ENCODE results near the gene FGD3. TPM values are rescaled to one million over a fixed set of nuclear protein-coding genes. Genes with fewer than 3 reads are reported as not detected.

The FGD3 gene
- total and polyA plus RNA-seq, 10 donors, result 30.7 to 99.1 (median 68.7) TPM

- Histone ChIP-seq H3K4me1 (peaks cover 2 to 100% (median 60%) of the 10 kb centered on the region in 6 donors), H3K27ac (peak overlapping the region in 3 of 8 donors; percentile 54 to 91 (median 70)), H3K4me3 (no peak overlapping the region), H3K9me3 (no peaks in the 10 kb centered on the region), H3K36me3 (peaks cover 0 to 84% (median 47%) of the 10 kb centered on the region in 6 donors), H3K27me3 (replicated peaks in 1 of 7) (no peaks in the 10 kb centered on the region)
- no peak for DNase-seq
- TF ChIP-seq POLR2A (IDR thresholded peaks at IDR 0.05), result no peak
- no peak for TF ChIP-seq CTCF (IDR thresholded peaks at IDR 0.05 in 8 of 11, conservative IDR thresholded peaks at IDR 0.05 in 3 of 11)
- intact Hi-C loops (cut with DNase I; ENCODE audit: low total_unique reads), result no loop called here
- 37 to 68% (median 48%) methylated on average over 6 of the region's 6 CpGs for WGBS, 5 donors
Observed at GRCh38 chr9:93033531-93033930, 86.2 kb downstream of the FGD3 start.

- H3K4me3 ChIP-seq, result no peak overlapping the region
- 73 to 95% (median 93%) methylated on average over 3 to 19 of the region's 19 CpGs for WGBS, 5 donors
- H3K27ac ChIP-seq, result peak overlapping the region in 1 of 8 donors; percentile 91
- no peak for DNase-seq
- peaks cover 0 to 98% (median 51%) of the 10 kb centered on the region in 6 donors for H3K4me1 ChIP-seq
- H3K36me3 ChIP-seq, result peaks cover 0 to 73% (median 40%) of the 10 kb centered on the region in 6 donors
- H3K9me3 ChIP-seq, result no peaks in the 10 kb centered on the region
- no peaks in the 10 kb centered on the region for H3K27me3 ChIP-seq (replicated peaks in 1 of 7)
- intact Hi-C loops (cut with DNase I; ENCODE audit: low total_unique reads), result no loop called here
- TF ChIP-seq CTCF (IDR thresholded peaks at IDR 0.05 in 8 of 11, conservative IDR thresholded peaks at IDR 0.05 in 3 of 11) (no peak), POLR2AphosphoS5 (IDR thresholded peaks at IDR 0.05) (no peak), POLR2A (IDR thresholded peaks at IDR 0.05) (no peak)
Observed at GRCh38 chr9:93035106-93035660, 87.9 kb downstream of the FGD3 start.

- DNase-seq, result no peak
- peaks cover 0 to 98% (median 50%) of the 10 kb centered on the region in 6 donors for H3K4me1 ChIP-seq
- H3K27me3 ChIP-seq (replicated peaks in 1 of 7), result no peaks in the 10 kb centered on the region
- intact Hi-C loops (cut with DNase I; ENCODE audit: low total_unique reads), result no loop called here
- WGBS, 5 donors, result 80 to 96% (median 89%) methylated on average over 10 to 13 of the region's 13 CpGs
- peak in 1 of 3 donors; percentile 56 for TF ChIP-seq POLR2AphosphoS5 (IDR thresholded peaks at IDR 0.05)
- no peak for TF ChIP-seq POLR2A (IDR thresholded peaks at IDR 0.05)
- no peaks in the 10 kb centered on the region for H3K9me3 ChIP-seq
- H3K36me3 ChIP-seq, result peaks cover 0 to 66% (median 39%) of the 10 kb centered on the region in 6 donors
- peak overlapping the region in 1 of 8 donors; percentile 70 for H3K27ac ChIP-seq
- no peak overlapping the region for H3K4me3 ChIP-seq
Observed at GRCh38 chr9:93035821-93036351, 88.6 kb downstream of the FGD3 start.

- H3K9me3 ChIP-seq, result no peaks in the 10 kb centered on the region
- peaks cover 0 to 96% (median 43%) of the 10 kb centered on the region in 6 donors for H3K4me1 ChIP-seq
- peak overlapping the region in 6 of 8 donors; percentile 14 to 76 (median 56) for H3K27ac ChIP-seq
- H3K36me3 ChIP-seq, result peaks cover 0 to 55% (median 32%) of the 10 kb centered on the region in 6 donors
- intact Hi-C loops (cut with DNase I; ENCODE audit: low total_unique reads), result no loop called here
- H3K27me3 ChIP-seq (replicated peaks in 1 of 7), result no peaks in the 10 kb centered on the region
- 65 to 77% (median 72%) methylated on average over 8 to 13 of the region's 13 CpGs for WGBS, 5 donors
- DNase-seq, result peak; percentile 76
- peak overlapping the region in 1 of 8 donors; percentile 4 for H3K4me3 ChIP-seq
- TF ChIP-seq CTCF (IDR thresholded peaks at IDR 0.05 in 8 of 11, conservative IDR thresholded peaks at IDR 0.05 in 3 of 11), result no peak
- TF ChIP-seq POLR2A (IDR thresholded peaks at IDR 0.05), result no peak
- TF ChIP-seq POLR2AphosphoS5 (IDR thresholded peaks at IDR 0.05), result peak in 1 of 3 donors; percentile 50
Observed at GRCh38 chr9:93036887-93037475, 89.7 kb downstream of the FGD3 start.

Data from spleen (tissue), 11 donors.